Mesothelial cell of epicardium (in vitro differentiated cells): Measurements from ENCODE around the gene APH1B. TPM values are rescaled to one million over a fixed set of nuclear protein-coding genes. Genes with fewer than 3 reads are reported as not detected.
"Not testable (repeated sequence)": the region's sequence is repeated elsewhere in the genome, so short reads cannot be mapped to it uniquely, and the experiment has no call there.

Experiments used
- DNase-seq, 2 experiments: peaks; one replicate each; pipeline ENCODE4 v3.0.0; 2021; ENCODE audit warnings: low spot score in 2 of 2; ENCODE audit not compliant: unreplicated experiment in 2 of 2
- H3K27ac Mint-ChIP-seq: 2 replicates; pipeline ENCODE4 v1.8.0; 2021; ENCODE audit warnings: mixed read lengths
- H3K27me3 Mint-ChIP-seq: 2 replicates; pipeline ENCODE4 v1.8.0; 2021; ENCODE audit warnings: low read depth, mixed read lengths
- H3K36me3 Mint-ChIP-seq: 2 replicates; pipeline ENCODE4 v1.8.0; 2021; ENCODE audit warnings: mixed read lengths
- H3K4me1 Mint-ChIP-seq: 2 replicates; pipeline ENCODE4 v1.8.0; 2021; ENCODE audit warnings: mixed read lengths
- H3K4me3 Mint-ChIP-seq: 2 replicates; pipeline ENCODE4 v1.8.0; 2021; ENCODE audit warnings: mild to moderate bottlenecking, moderate library complexity, mixed read lengths
- H3K9me3 Mint-ChIP-seq: 2 replicates; pipeline ENCODE4 v1.8.0; 2021; ENCODE audit warnings: mixed read lengths
- CTCF ChIP-seq: fragments of 200-600 bp; sonication (generic); IDR thresholded peaks from one replicate; pipeline ENCODE4 v1.5.0; 2021; ENCODE audit warnings: antibody characterized with exemption; ENCODE audit not compliant: unreplicated experiment
- total RNA-seq: library from RNA; stranded (reverse); gene quantifications from 3 replicates; pipeline ENCODE4 v1.2.1, GENCODE V29; 2021

APH1B gene
- total RNA-seq, 1 donor from 2014 or later: 21.9 TPM

- peaks cover 10% of the 10 kb centered on the region for H3K9me3 Mint-ChIP-seq
- no peak overlapping the region for H3K27ac Mint-ChIP-seq
- DNase-seq: no peak
- no peaks in the 10 kb centered on the region for H3K27me3 Mint-ChIP-seq
- H3K36me3 Mint-ChIP-seq: peaks cover 9% of the 10 kb centered on the region
- no peak for TF ChIP-seq CTCF
- H3K4me1 Mint-ChIP-seq: peaks cover 19% of the 10 kb centered on the region
- H3K4me3 Mint-ChIP-seq: no peak overlapping the region
Measured at GRCh38 chr15:63232943-63233342, 44.5 kb upstream of the APH1B start.

- H3K4me3 Mint-ChIP-seq: no peak overlapping the region
- no peak for DNase-seq
- no peaks in the 10 kb centered on the region for H3K27me3 Mint-ChIP-seq
- H3K36me3 Mint-ChIP-seq: peaks cover 11% of the 10 kb centered on the region
- peak overlapping the region; percentile 56 for H3K27ac Mint-ChIP-seq
- H3K9me3 Mint-ChIP-seq: peaks cover 10% of the 10 kb centered on the region
- peaks cover 16% of the 10 kb centered on the region for H3K4me1 Mint-ChIP-seq
- TF ChIP-seq CTCF: no peak
Measured at GRCh38 chr15:63233667-63234423, 43.6 kb upstream of the APH1B start.

- peak overlapping the region; percentile 56 for H3K27ac Mint-ChIP-seq
- peaks cover 10% of the 10 kb centered on the region for H3K9me3 Mint-ChIP-seq
- peaks cover 17% of the 10 kb centered on the region for H3K4me1 Mint-ChIP-seq
- H3K4me3 Mint-ChIP-seq: no peak overlapping the region
- DNase-seq: no peak
- no peaks in the 10 kb centered on the region for H3K27me3 Mint-ChIP-seq
- no peak for TF ChIP-seq CTCF
- H3K36me3 Mint-ChIP-seq: peaks cover 11% of the 10 kb centered on the region
Measured at GRCh38 chr15:63234451-63234870, 42.9 kb upstream of the APH1B start.

- no peak for TF ChIP-seq CTCF
- Mint-ChIP-seq H3K27ac (no peak overlapping the region), H3K36me3 (peaks cover 11% of the 10 kb centered on the region), H3K9me3 (peaks cover 10% of the 10 kb centered on the region), H3K27me3 (no peaks in the 10 kb centered on the region), H3K4me1 (peaks cover 17% of the 10 kb centered on the region), H3K4me3 (no peak overlapping the region)
- no peak for DNase-seq
Measured at GRCh38 chr15:63236272-63236671, 41.1 kb upstream of the APH1B start.

GRCh38 chr15:63237086-63237485 is 40.3 kb upstream of the APH1B start:
- Mint-ChIP-seq H3K36me3 (peaks cover 11% of the 10 kb centered on the region), H3K4me1 (peaks cover 16% of the 10 kb centered on the region), H3K9me3 (peaks cover 13% of the 10 kb centered on the region)
- not testable (repeated sequence) for H3K4me3 Mint-ChIP-seq, H3K27me3 Mint-ChIP-seq, H3K27ac Mint-ChIP-seq, DNase-seq

- Mint-ChIP-seq H3K9me3 (peaks cover 17% of the 10 kb centered on the region), H3K36me3 (peaks cover 11% of the 10 kb centered on the region), H3K4me3 (no peak overlapping the region), H3K4me1 (peaks cover 16% of the 10 kb centered on the region), H3K27me3 (no peaks in the 10 kb centered on the region), H3K27ac (no peak overlapping the region)
- TF ChIP-seq CTCF: no peak
- DNase-seq: no peak
Measured at GRCh38 chr15:63238171-63238570, 39.2 kb upstream of the APH1B start.
